GM12878 (cell line): ENCODE measurements around the gene NISCH. TPM values are rescaled to one million over a fixed set of nuclear protein-coding genes. Genes with fewer than 3 reads are reported as not detected.
A peak's percentile ranks its signal among the peaks of the same experiment; 100 is the strongest.

Experiments used
- ATAC-seq: fragments of 200-7000 bp; cut with Tn5 transposase; 3 replicates; pipeline ENCODE4 v1.9.1; 2020; ENCODE audit warnings: mild to moderate bottlenecking, moderate library complexity
- BruUV-seq: library from RNA; stranded (reverse); fragments of 400-500 nt; replicated peaks from 2 replicates; lab custom pipeline; 2021; lab: Mats Ljungman, UMichigan
- CTCF ChIA-PET: fragments of 300-600 bp; sonication (Branson Sonifier 250); formaldehyde crosslinking; extraction: SDS; loops from one replicate; lab custom pipeline; 2021; ENCODE audit warnings: inconsistent platforms; lab: Yijun Ruan, JAX
- POLR2A ChIA-PET: fragments of 350-600 bp; formaldehyde crosslinking; extraction: SDS; loops from one replicate; lab custom pipeline; 2021; ENCODE audit warnings: inconsistent platforms; lab: Charles Lee
- RAD21 ChIA-PET: fragments of 300-600 bp; sonication (Branson Sonifier 250); formaldehyde crosslinking; loops from one replicate; lab custom pipeline; 2023; ENCODE audit warnings: antibody characterized with exemption; ENCODE audit not compliant: unreplicated experiment; lab: Charles Lee
- SMC1A ChIA-PET: fragments of 300-600 bp; sonication (Branson Sonifier 250); formaldehyde crosslinking; loops from one replicate; lab custom pipeline; 2023; ENCODE audit not compliant: unreplicated experiment, uncharacterized antibody; lab: Charles Lee
- DNase-seq: peaks from one replicate; pipeline ENCODE4 v3.0.0-alpha.2; 2011; ENCODE audit warnings: low read depth, low spot score
- FAIRE-seq: peaks from 3 replicates; lab custom pipeline; 2011; peaks lifted over from hg19 to GRCh38; lab: Jason Lieb, UNC
- H2AFZ ChIP-seq: 2 replicates; pipeline ENCODE4 v1.6.0; 2011; ENCODE audit warnings: low read depth, low read length, control low read depth; ENCODE audit not compliant: control insufficient read depth
- H3K27ac ChIP-seq: 2 replicates; pipeline ENCODE4 v1.5.1; 2011; ENCODE audit warnings: control low read depth; ENCODE audit not compliant: control insufficient read depth, insufficient read depth
- H3K27me3 ChIP-seq, 2 experiments: replicated peaks in 1 of 2; 2 replicates each; pipeline versions ENCODE4 v1.6.0 to v1.6.1; 2011; ENCODE audit warnings: low read length in 1 of 2; ENCODE audit not compliant: control insufficient read depth in 2 of 2, insufficient read depth in 2 of 2
- H3K36me3 ChIP-seq, 2 experiments: 2 replicates each; pipeline ENCODE4 v1.5.1; 2011; ENCODE audit warnings: low read length in 1 of 2; ENCODE audit not compliant: control insufficient read depth in 2 of 2, insufficient read depth in 2 of 2
- H3K4me1 ChIP-seq: 2 replicates; pipeline ENCODE4 v1.6.1; 2011; ENCODE audit warnings: mild to moderate bottlenecking, low read length, moderate library complexity, mixed read lengths; ENCODE audit not compliant: control insufficient read depth, insufficient read depth
- H3K4me2 ChIP-seq: 2 replicates; pipeline ENCODE4 v1.6.0; 2011; ENCODE audit warnings: control low read depth; ENCODE audit not compliant: control insufficient read depth, insufficient read depth
- H3K4me3 ChIP-seq: fragments of 200-600 bp; sonication (generic); 2 replicates; pipeline ENCODE4 v1.5.1; 2016
- H3K79me2 ChIP-seq: 2 replicates; pipeline ENCODE4 v1.6.0; 2011; ENCODE audit warnings: low read length; ENCODE audit not compliant: control insufficient read depth, insufficient read depth
- H3K9ac ChIP-seq: 2 replicates; pipeline ENCODE4 v1.8.0; 2011; ENCODE audit warnings: low read length, control low read depth, mixed read lengths; ENCODE audit not compliant: control insufficient read depth, insufficient read depth
- H3K9me3 ChIP-seq: replicated peaks from 3 replicates; pipeline ENCODE4 v1.5.1; 2011; ENCODE audit warnings: mild to moderate bottlenecking, low read length; ENCODE audit not compliant: control insufficient read depth, insufficient read depth
- H4K20me1 ChIP-seq: 2 replicates; pipeline ENCODE4 v1.6.0; 2011; ENCODE audit not compliant: control insufficient read depth, insufficient read depth
- BACH1 ChIP-seq: fragments of 450-650 bp; IDR thresholded peaks from 2 replicates; pipeline ENCODE4 v1.6.1; 2017; ENCODE audit warnings: mild to moderate bottlenecking, borderline replicate concordance
- DPF2 ChIP-seq: fragments of 450-650 bp; IDR thresholded peaks from 2 replicates; pipeline ENCODE4 v1.6.1; 2017; ENCODE audit warnings: mild to moderate bottlenecking
- GATAD2B ChIP-seq: fragments of 450-650 bp; conservative IDR thresholded peaks from 2 replicates; pipeline ENCODE4 v1.6.1; 2017; ENCODE audit warnings: low read depth, mild to moderate bottlenecking, moderate library complexity
- IKZF1 ChIP-seq: fragments of 450-650 bp; conservative IDR thresholded peaks from 2 replicates; pipeline ENCODE4 v1.6.1; 2017; ENCODE audit warnings: antibody characterized with exemption, mild to moderate bottlenecking
- LARP7 ChIP-seq: fragments of 450-650 bp; IDR thresholded peaks from 2 replicates; pipeline ENCODE4 v1.6.1; 2017; ENCODE audit warnings: mild to moderate bottlenecking
- NBN ChIP-seq: fragments of 450-650 bp; IDR thresholded peaks from 2 replicates; pipeline ENCODE4 v1.6.1; 2016
- NKRF ChIP-seq: fragments of 450-650 bp; conservative IDR thresholded peaks from 2 replicates; pipeline ENCODE4 v1.6.1; 2017; ENCODE audit warnings: mild to moderate bottlenecking, moderate library complexity
- POLR2A ChIP-seq: IDR thresholded peaks from 2 replicates; pipeline ENCODE4 v1.6.1; 2011; ENCODE audit warnings: low read depth, mild to moderate bottlenecking, low read length
- RFX5 ChIP-seq: IDR thresholded peaks from 2 replicates; pipeline ENCODE4 v1.6.1; 2011; ENCODE audit warnings: low read depth, low read length, improper control_type of control experiment
- SMARCA5 ChIP-seq: fragments of 450-650 bp; IDR thresholded peaks from 2 replicates; pipeline ENCODE4 v1.6.1; 2017; ENCODE audit warnings: mild to moderate bottlenecking
- ZNF217 ChIP-seq: fragments of 450-650 bp; IDR thresholded peaks from 2 replicates; pipeline ENCODE4 v1.6.1; 2017; ENCODE audit warnings: antibody characterized with exemption, mild to moderate bottlenecking
- WGBS: methylation state at CpG from one replicate; pipeline ENCODE4 v1.1.6; 2016; ENCODE audit warnings: low lambda C conversion rate; ENCODE audit not compliant: insufficient replicate concordance, insufficient coverage; ENCODE audit errors: missing lambda C conversion rate; 5-methylcytosine and 5-hydroxymethylcytosine counted together
- in situ Hi-C: fragments of 300-500 bp; cut with MboI; formaldehyde crosslinking; loops from 9 replicates; pipeline ENCODE4 v1.14.3; 2018; ENCODE audit warnings: mixed read lengths
- intact Hi-C: fragments of 100-400 bp; cut with micrococcal nuclease; formaldehyde crosslinking; loops from one replicate; pipeline ENCODE4 v1.14.2; 2022; ENCODE audit not compliant: unreplicated experiment
- polyA plus RNA-seq, 11 experiments: library from polyadenylated mRNA; depleted of rRNA in 4 of 11; unstranded in 6 of 11; stranded (reverse) in 5 of 11; fragments of >200 nt; fragmentation: Nextera tagmentation in 4 of 11; fragmentation: Illumina TruSeq in 1 of 11; extraction: Ambion mirVana in 4 of 11; extraction: Trizol in 1 of 11; gene quantifications; 1 replicate in 1 of 11; 2 replicates in 10 of 11; pipeline versions ENCODE4 v1.2.1 to v1.2.3, GENCODE V29; 2011 to 2016; ENCODE audit warnings: inconsistent platforms in 2 of 11, missing spikeins in 2 of 11, low read depth in 1 of 11
- total RNA-seq, 4 experiments: library from RNA; depleted of rRNA in 3 of 4; stranded (reverse); fragments of >200 nt in 3 of 4; fragmentation: Illumina TruSeq in 1 of 4; extraction: Trizol in 1 of 4; gene quantifications; 2 replicates each; pipeline versions ENCODE4 v1.2.1 to v1.2.3, GENCODE V29; 2013 to 2021
- TF ChIP-seq, protein P1 (sequence below): fragments of 450-650 bp; IDR thresholded peaks from 2 replicates; pipeline ENCODE4 v1.6.1; 2017; ENCODE audit warnings: antibody characterized with exemption, mild to moderate bottlenecking, moderate library complexity
- TF ChIP-seq, protein P2 (sequence below): fragments of 450-650 bp; IDR thresholded peaks from 2 replicates; pipeline ENCODE4 v1.6.1; 2017; ENCODE audit warnings: mild to moderate bottlenecking, moderate library complexity
- TF ChIP-seq, protein P3 (sequence below): IDR thresholded peaks from 2 replicates; pipeline ENCODE4 v1.6.1; 2011; ENCODE audit warnings: borderline replicate concordance, low read depth, mild to moderate bottlenecking, moderate library complexity, mixed read lengths, low read length; ENCODE audit not compliant: insufficient read depth; ENCODE audit errors: extremely low read length

The NISCH gene
- total and polyA plus RNA-seq, 10 of the 15 experiments (the other 5 are each of a cell fraction or from before 2014, with no cell fraction given): 0.76 to 52.5 (median 24.6) TPM

DNA sequence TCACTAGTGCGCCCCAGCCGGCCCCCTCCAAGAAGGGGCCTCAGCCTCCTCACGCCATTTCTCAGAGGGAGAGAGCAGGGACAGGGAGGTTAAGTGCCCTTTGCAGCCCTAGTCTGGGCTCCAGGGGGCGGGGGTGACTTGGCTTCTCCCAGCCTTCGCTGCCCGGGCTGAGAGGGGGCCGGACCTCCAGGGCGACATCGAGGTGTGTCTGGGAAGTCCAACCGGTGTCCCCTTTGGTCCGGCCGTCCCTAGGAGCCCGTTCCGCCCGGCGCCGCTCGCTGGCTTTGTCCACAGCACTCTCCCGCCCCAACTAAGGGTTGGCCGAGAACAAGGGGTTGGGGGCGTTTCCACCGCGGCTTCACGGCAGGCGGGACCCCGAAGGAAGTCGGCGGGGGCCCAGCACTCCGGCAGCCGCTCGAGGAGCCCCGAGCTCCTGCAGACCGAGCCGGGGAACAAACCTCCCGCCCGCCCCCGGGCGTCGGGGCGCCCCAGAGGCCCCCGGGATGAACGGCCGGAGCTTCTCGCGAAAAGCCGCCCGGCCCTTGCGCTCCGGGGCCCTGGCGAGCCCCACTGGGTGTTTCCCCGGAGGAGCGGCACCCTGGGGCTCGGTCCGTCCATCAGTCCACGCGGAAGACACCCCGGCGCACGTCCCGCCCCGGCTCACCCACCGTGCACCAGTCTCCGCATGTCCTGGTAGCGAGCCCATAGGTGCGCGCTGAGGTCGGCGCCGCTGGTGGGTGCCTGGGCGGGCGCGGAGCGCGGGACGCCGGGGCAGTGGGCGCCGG is 77.6 kb downstream of the NISCH start:
- Histone ChIP-seq H3K4me1 (peaks cover 13% of the 10 kb centered on the region), H3K9me3 (no peaks in the 10 kb centered on the region), H3K4me3 (peak overlapping the region; percentile 81), H3K27ac (peak overlapping the region; percentile 36), H3K27me3 (no peaks in the 10 kb centered on the region), H3K4me2 (peak overlapping the region; percentile 92), H2AFZ (peak overlapping the region; percentile 67), H3K79me2 (peaks cover 44% of the 10 kb centered on the region), H3K36me3 (peaks cover 0 to 4% of the 10 kb centered on the region in 2 experiments; a peak in 2 of 4 replicates), H4K20me1 (no peaks in the 10 kb centered on the region), H3K9ac (peak overlapping the region; percentile 74)
- DNase-seq (no peak), ATAC-seq (peak; percentile 3), FAIRE-seq (no peak)
- CTCF ChIA-PET: no interaction called here
- BruUV-seq: no TSS peak
- POLR2A ChIA-PET: interaction anchor here (1.0 kb wide), 2 partner anchors 10 to 26 kb away, joined by 3 read pairs; no protein-coding TSS in a partner anchor
- 0% methylated on average over 62 of the region's 78 CpGs for WGBS
- in situ Hi-C loops (no loop called here), intact Hi-C loops (no loop called here)
- SMC1A ChIA-PET: no interaction called here
- RAD21 ChIA-PET: no interaction called here
- TF ChIP-seq, protein P1, sequence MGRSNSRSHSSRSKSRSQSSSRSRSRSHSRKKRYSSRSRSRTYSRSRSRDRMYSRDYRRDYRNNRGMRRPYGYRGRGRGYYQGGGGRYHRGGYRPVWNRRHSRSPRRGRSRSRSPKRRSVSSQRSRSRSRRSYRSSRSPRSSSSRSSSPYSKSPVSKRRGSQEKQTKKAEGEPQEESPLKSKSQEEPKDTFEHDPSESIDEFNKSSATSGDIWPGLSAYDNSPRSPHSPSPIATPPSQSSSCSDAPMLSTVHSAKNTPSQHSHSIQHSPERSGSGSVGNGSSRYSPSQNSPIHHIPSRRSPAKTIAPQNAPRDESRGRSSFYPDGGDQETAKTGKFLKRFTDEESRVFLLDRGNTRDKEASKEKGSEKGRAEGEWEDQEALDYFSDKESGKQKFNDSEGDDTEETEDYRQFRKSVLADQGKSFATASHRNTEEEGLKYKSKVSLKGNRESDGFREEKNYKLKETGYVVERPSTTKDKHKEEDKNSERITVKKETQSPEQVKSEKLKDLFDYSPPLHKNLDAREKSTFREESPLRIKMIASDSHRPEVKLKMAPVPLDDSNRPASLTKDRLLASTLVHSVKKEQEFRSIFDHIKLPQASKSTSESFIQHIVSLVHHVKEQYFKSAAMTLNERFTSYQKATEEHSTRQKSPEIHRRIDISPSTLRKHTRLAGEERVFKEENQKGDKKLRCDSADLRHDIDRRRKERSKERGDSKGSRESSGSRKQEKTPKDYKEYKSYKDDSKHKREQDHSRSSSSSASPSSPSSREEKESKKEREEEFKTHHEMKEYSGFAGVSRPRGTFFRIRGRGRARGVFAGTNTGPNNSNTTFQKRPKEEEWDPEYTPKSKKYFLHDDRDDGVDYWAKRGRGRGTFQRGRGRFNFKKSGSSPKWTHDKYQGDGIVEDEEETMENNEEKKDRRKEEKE: 0 out of 2 replicates have a peak, but pooled peaks have one; percentile 23
- TF ChIP-seq, protein P2, sequence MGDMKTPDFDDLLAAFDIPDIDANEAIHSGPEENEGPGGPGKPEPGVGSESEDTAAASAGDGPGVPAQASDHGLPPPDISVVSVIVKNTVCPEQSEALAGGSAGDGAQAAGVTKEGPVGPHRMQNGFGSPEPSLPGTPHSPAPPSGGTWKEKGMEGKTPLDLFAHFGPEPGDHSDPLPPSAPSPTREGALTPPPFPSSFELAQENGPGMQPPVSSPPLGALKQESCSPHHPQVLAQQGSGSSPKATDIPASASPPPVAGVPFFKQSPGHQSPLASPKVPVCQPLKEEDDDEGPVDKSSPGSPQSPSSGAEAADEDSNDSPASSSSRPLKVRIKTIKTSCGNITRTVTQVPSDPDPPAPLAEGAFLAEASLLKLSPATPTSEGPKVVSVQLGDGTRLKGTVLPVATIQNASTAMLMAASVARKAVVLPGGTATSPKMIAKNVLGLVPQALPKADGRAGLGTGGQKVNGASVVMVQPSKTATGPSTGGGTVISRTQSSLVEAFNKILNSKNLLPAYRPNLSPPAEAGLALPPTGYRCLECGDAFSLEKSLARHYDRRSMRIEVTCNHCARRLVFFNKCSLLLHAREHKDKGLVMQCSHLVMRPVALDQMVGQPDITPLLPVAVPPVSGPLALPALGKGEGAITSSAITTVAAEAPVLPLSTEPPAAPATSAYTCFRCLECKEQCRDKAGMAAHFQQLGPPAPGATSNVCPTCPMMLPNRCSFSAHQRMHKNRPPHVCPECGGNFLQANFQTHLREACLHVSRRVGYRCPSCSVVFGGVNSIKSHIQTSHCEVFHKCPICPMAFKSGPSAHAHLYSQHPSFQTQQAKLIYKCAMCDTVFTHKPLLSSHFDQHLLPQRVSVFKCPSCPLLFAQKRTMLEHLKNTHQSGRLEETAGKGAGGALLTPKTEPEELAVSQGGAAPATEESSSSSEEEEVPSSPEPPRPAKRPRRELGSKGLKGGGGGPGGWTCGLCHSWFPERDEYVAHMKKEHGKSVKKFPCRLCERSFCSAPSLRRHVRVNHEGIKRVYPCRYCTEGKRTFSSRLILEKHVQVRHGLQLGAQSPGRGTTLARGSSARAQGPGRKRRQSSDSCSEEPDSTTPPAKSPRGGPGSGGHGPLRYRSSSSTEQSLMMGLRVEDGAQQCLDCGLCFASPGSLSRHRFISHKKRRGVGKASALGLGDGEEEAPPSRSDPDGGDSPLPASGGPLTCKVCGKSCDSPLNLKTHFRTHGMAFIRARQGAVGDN: 0 out of 2 replicates have a peak, but pooled peaks have one; percentile 20
- TF ChIP-seq IKZF1 (peak; percentile 39), NKRF (peak; percentile 73), ZNF217 (0 out of 2 replicates have a peak, but pooled peaks have one; percentile 22), LARP7 (peak; percentile 70), POLR2A (peak; percentile 66), RFX5 (no peak), SMARCA5 (peak; percentile 33; the same call in 1 of the 2 replicates), DPF2 (peak; percentile 9; the same call in 1 of the 2 replicates), BACH1 (peak; percentile 70), GATAD2B (peak; percentile 49), NBN (peak; percentile 53)
- TF ChIP-seq, protein P3, sequence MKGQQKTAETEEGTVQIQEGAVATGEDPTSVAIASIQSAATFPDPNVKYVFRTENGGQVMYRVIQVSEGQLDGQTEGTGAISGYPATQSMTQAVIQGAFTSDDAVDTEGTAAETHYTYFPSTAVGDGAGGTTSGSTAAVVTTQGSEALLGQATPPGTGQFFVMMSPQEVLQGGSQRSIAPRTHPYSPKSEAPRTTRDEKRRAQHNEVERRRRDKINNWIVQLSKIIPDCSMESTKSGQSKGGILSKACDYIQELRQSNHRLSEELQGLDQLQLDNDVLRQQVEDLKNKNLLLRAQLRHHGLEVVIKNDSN: no peak
